Stimulated activated CD8-positive, alpha-beta memory T cell treated with anti-CD3 and anti-CD28 coated beads, Interleukin-12 subunit alpha, Interleukin-12 subunit beta, amount 100 ng/mL, for 4 hours (primary cell): ENCODE measurements around the gene MRC1.

Experiments
- DNase-seq: peaks from one replicate; pipeline ENCODE4 v3.0.0-alpha.2; 2020; ENCODE audit warnings: low read depth

MRC1 gene

DNA sequence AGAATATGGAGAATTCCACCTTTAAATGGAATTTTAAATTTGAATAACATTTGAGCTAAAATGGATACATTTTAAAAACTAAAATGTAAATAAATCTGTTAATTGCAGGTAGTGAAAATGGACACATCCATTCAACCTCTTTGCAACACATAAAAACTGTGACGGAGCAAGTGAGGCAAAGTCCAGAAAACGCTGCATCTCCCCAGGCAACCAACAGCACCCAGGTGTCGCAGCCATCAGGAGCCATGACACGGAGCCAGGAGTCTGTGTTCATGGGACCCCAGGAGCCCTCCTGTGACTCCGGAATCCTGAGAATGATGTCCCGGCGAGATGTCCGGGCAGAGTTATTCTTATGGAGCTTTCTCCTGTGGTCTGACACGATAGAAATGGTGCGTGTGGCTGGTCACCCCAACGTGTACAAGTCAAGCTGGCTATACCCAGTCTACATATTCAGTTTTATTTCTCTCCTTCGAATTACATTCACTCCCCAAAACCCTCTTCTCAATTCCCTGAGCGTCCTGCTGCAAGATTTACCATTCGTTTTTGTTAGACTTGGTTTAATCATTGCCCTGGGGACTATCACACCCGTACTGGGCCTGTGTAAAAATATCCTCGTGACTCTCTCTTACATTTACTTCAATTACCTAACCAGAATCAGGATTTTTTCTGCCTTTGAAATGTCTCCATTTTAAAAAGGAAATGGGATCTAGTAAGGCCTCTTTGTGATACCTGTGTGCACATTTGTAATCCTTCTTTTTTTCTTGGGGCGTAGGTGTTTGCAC is 13.1 kb upstream of the MRC1 start:
- no peak for DNase-seq

DNA sequence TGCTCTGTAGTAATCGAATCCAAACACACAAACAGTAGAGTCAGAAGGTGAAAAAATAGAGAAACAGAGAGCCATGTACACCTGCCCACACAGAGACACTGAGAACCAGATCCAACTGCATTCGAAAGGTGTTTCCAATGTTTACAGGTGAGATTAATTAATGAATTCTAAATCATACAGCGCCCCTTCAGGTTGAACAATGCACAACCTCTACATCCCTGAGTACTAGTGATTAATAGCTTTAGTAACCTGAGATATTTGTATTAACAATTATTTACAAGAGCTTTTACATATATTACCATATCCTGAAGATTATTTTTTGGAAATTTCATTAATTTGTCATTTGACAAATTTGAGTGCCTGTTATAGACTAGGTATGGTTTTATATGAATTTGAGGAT is 7.6 kb upstream of the MRC1 start:
- DNase-seq, result no peak

DNA sequence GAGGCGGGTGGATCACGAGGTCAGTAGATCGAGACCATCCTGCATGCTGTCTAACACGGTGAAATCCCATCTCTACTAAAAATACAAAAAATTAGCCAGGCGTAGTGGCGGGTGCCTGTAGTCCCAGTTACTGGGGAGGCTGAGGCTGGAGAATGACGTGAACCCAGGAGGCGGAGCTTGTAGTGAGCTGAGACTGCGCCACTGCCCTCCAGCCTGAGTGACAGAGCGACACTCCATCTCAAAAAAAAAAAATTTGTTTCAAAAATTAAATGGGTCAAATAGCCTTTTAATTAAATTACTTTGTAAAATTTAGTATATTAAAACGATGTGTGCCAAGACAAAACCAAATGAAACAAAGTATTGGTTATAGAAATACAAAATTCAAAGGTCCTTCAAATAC is 6.8 kb upstream of the MRC1 start:
- DNase-seq, result no peak

DNA sequence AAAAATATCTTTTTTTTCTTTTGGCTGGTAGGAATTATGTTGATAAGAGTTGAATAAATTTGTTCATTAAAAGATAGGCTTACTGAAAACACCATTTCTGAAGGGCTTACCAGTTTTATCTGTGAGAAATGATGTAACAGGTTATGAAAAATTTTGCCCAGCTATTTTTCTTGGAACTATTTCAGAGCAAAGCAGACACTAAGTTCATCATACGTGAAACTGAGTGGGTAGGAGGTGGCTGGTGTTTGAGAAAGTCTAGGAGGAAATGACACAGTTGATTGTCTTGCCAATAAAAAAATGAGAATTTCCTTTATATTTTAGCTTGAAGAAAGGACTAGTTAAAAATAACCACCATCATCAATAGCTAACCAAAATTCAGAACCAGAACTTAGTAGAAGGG is 6.2 kb upstream of the MRC1 start:
- DNase-seq, result no peak

DNA sequence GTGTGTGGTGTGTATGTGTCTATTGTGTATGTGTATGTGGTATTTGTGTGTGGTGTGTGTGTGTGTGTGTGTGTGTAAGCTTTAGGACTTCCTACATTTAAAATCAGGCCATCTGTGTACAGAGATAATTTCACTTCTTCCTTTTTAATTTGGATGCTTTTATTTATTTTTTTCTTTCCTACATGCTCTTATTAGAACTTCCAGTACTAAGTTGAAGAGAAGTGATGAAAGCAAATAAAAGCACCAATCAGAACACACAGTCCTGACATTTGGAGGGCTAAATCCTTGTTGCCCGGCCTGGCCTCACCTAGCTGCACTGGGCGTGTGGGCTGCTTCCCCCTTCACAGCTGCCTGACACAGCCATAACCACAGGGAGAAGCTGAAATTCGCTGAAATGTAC is 3.8 kb upstream of the MRC1 start:
- DNase-seq, result no peak

DNA sequence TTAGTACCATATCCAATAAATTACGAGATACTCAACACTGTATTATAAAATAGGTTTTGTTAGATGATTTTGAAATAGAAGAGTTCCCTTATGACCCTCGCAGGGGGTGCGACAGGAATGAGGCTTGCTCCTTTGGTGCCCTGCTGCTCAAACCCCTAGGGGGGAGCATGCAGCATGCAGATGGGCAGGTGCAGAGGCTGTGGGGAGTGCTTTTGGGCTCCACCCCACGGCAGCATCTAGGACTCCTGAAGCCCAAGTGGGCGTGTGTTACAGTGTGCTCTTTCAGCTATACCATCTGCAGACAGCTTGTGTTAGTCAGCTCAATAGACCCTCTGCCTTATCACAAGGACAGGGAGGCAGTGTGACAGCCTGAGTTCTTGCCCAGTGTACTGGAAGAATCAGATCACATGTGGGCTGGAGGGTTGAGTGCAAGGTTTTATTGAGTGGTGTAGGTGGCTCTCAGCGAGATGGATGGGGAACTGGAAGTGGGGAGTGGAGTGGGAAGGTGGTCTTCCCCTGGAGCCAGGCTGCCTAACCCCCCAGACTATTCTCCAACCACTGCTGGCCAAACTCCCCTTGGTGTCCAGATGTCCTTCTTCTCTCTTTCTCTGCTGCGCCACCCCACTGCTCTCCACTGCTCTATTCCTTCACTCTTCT is 3.1 kb upstream of the MRC1 start:
- no peak for DNase-seq

DNA sequence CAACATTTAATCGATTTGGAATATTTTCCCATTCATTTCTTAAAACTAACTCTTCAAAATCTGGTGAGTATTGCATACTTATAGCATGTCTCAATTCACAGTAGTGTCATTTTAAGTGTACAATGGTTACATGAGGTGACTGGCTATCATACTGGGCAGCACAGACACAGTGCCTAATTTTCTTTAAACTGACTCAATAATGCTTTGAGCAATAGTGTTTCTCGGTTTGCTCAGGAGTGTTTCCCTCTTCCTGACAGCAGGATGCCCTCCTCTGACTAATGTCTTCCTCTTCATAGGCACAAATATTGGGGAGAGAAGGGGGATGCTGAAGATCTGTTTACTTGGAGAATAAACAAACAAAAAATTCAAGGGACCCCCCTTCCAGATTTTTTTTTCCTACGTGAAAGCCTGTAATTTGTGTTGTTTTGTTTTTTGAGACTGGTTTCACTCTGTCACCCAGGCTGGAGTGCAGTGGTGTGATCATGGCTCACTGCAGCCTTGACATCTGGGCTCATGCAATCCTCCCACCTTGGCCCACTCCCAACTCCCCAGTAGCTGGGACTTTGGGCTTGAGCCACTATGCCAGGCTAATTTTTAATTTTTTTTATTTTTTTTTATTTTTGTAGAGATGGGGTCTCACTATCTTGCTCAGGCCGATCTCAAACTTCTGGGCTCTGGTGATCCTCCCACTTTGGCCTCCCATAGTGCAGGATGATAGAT is 2.2 kb downstream of the MRC1 start:
- DNase-seq, result no peak

DNA sequence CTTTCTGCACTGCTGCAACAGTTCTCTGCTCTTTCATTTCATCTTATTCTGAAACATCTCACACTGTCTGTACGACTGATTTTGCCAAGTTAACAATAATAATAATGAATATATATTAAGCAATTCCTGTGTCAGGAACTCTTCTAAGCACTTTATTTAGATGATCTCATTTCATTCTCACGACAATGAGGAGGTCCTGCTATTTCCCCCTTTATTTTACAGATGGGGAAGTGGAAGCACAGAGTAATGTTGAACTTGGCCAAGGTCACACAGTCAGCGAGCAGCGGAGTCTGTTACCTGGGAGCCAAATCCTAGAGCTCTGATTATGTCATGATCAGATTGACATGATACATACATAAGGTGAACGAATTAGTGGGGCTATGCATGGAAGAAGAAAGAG is 5.8 kb downstream of the MRC1 start:
- no peak for DNase-seq

DNA sequence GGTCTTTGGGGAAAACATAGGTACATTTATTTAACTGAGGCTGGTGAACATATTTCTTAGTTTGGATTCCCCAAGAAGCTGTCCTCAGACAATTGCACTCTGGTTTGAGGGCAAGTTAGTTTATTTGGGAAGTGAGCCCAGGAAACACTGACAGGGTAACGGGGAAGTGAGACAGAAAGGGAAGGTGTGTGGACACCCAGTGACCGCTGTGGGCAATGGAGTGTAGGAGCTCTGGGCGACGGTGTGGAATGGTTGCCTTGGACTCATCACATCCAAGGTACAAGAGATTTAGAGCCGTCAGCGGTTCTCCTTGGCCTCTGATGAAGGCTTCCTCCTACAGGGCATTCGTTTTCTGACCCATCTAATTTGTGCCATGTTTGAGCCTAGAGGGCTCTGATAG is 7.1 kb downstream of the MRC1 start:
- no peak for DNase-seq

DNA sequence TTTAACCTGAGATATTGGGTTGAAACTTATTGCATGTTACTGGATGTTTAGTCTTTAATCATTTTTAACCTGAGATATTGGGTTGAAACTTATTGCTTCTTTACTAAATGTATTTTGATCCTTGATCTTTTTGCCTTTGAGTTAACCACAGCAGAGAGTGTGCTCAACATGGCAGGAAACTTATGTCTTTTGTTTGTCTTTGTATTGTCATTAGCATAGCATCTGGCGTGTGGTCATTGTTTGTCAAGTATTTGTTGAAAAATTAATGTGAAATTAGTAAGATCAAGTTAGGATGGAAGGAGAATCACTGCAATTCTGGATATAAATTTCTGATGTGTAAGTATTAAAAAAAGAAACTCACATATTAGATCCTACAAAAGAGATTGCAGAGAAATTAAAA is 8.2 kb downstream of the MRC1 start:
- DNase-seq, result no peak

DNA sequence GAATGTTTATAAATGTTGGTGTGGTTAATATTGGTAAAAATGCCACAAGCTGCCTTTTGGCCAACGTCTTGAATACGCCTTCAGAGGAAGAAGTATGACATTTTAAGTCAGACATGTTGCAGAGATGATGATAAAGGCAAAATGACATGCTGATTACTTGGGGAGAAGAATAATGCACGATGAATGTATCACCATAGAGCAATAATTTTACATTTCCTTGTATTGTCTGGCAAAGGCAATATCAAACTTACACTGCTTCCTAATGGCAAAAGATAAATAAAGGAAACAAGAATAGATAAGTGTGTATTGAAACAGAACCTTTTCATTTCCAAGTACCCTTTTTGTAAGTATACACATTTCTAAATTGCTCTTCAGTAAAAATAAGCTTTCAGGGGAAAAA is 8.6 kb downstream of the MRC1 start:
- no peak for DNase-seq

DNA sequence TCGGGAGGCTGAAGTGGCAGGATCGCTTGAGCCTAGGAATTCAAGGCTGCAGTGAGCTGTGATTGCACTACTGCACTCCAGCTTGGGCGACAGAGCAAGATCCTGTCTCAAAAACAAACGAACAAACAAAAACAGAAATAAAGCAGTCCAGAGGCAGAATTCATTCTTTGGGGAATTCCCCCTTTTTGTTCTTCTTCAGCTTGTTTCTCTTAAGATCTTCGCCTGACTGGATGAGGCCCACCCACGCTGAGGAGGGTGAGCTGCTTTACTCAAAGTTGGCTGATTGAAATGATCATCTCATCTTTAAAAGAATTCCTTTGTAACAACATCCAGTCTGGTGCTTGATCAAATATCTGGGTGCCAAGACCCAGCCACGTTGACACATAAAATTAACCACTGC is 10.7 kb downstream of the MRC1 start:
- DNase-seq, result no peak

DNA sequence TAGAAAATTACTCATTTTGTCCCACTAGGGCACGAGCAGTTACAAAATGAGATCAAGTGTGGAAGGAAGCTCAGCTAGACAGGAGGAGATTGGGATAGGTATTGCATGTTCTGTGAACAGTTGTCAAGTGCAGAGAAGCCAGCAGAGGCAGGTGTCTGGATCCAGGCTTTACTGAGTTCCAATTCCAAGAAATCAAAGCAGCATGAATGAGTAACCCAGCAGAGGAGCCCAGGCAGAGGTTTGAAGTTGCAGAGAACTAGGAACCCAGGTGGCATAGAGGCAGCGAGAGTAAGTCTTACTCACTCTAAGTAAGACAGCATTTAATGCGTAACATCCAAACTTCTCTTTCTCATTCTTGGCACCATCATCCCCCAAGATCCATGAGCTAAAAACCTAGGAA is 11.8 kb downstream of the MRC1 start:
- no peak for DNase-seq

DNA sequence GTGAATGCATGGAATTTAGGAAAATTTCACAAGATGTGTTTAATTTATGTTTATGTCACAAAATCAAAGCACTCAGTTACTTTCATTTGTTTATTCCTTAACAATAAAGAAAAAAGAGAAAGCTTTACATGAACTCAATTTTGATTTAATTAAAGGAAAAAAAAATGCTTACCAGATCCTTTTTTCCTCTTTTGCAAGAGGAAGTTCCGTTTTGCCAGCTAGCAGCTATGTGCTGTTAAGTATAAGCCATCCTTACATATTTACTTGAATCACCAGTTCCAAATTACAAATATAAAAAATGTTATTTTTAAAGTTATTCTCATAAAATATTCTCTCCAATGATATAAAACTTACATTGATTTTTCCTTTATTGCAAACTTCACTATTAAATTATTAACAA is 12.7 kb downstream of the MRC1 start:
- DNase-seq, result no peak

DNA sequence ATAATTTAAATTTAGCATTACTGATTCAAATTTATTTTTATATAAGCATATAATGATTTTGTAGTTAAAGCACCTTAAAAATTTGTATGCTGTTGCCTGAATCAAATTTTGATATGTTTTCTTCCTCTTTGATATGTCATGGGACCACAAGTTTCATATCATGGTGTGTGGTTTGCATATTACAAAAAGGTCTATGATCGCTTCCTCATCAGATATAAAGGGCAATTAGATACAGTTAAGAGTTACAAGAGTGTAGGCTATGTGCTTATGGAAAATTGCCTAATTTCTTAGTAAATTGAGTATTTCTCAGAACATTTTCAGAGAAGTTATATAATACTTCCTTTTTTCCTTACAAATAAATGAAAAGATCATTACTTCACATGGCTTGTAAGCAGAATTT is 22.2 kb downstream of the MRC1 start:
- DNase-seq, result no peak

DNA sequence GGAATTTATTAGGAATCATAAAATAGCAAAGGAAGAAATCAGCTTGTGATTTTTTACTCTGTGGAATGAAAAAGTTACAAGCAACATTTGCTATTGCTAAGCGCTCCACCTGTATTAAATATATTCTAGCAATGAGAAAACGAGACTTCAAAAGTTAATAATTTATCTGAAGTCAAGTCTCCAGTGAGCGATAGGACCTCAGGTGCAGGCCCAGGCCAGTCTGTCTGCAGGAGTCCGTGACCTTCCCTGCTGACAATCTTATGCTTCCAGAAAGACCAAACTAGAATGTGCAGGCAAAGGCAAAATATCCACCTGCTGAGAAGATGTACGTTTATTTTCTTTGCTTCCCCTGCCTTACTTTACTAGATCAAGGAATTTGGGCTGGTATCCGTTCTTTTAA is 22.7 kb downstream of the MRC1 start:
- DNase-seq, result no peak

DNA sequence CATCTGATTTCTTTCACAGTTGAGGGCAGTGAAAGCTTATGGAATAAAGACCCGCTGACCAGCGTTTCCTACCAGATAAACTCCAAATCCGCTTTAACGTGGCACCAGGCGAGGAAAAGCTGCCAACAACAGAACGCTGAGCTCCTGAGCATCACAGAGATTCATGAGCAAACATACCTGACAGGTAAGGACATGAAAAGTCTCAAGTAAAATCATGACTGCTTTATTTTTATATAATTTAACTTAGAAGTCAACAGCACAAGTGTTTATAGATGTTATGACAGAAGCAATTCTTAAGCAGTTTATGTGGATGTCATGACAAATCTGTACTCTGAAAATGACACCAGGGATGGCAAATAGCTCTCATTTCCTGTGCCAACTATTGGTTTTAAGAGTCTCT is 24.5 kb downstream of the MRC1 start:
- DNase-seq, result no peak

DNA sequence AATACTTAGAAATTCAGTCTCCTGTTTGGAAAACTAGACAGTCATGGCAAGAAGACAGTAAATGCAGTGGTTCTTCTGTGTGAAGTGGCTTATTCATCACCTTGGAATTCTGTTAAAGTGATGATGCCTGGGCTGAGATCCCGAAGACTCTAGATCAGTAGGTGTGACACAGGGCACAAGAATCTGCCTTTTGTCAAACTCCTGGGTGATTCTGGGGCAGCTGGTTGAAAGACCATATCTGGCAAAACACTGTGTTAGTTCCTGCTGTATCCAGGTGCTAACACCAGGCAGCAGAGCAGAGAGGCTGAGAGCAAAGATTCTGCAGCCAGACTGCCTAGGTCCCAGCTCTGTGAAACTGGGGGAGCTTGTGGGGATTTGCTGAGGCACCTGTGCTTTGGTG is 26.5 kb downstream of the MRC1 start:
- DNase-seq, result no peak

DNA sequence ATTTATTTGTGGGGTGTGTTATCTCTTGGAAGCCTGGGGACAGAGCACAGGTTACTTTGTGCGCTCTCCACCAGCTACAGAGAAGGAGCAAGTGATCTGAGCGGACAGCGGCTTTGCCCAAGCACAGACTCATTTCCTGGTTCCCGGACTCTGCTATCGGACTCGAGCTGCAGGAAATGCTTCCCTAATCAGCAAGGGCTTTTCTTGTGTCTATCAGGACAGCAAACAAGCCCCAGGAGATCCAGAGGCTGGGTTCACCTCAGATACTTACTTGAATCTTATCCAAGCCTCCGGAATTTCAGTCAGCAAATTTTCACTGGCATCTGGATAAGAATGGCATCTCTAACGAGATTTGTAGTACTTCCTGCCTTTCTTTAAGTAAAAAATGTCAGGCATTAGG is 27.8 kb downstream of the MRC1 start:
- no peak for DNase-seq

DNA sequence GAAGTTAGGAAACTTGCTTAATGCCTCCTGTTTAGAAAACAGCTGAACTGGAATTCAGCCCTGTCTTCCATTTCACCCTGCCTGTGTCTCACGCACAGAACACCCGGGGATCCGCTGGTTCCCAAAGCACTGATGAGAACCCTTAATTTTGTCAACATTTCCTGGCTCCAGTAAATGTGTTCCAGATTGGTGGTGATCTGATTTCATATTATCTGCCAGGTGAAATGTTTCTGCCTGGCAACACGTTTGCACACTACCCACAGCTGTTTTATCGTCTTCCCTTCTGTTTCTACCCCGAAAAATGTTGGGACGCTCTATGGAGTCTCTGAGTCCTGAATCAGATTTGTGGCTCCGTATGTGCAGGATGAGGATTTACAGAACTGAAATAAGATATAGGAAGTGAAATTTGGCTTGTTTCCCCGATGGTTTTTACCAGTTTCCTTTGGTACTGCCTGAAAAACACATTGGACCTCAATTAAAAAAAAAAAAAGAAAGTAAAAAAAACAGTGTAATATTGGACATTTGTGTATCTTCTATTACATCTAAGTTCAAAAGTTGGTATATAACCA is 29.0 kb downstream of the MRC1 start:
- no peak for DNase-seq

DNA sequence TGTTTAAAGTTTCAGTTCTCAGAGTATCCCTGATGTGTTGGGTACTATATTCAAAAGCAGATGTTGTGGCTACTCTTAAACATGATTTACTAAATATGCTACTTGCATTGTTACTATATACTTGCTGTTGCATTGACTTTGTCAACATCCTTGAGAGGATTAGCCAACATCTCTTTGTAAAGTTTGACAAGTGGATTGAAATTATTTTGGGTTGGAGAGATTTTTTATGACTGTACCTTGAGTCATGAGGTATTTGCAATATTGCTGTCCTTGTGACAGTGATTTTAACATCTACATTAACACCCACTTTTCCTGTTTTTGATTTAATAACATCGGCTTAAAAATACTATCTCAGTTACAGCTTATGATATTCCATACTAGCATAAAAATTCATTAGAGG is 31.9 kb downstream of the MRC1 start:
- no peak for DNase-seq

DNA sequence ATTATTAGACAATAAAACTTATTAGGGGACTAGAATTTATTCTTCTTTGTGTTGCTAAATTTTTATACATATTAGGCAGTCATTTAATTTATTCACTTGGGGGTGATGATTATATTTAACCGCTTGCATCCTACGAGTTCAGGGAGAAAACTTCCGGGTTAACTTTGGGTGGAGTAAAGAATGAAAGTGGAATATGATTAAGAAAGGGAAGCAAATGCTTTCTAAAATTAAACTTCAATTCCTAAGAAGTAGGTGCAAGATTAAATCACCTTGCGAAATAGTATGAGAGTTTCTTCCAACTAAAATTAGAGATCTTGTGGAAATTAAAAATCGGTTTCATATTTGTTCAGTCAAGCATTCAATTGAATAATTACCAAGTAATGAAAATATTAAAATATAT is 33.5 kb downstream of the MRC1 start:
- no peak for DNase-seq
